Keratinocyte (primary cell): ENCODE measurements around the gene EVX2. TPM values are rescaled to one million over a fixed set of nuclear protein-coding genes. Genes with fewer than 3 reads are reported as not detected.

ENCODE experiments used
- DNase-seq: peaks from one replicate; pipeline ENCODE4 v3.0.0-alpha.2; 2011; ENCODE audit warnings: low read depth, missing footprints, low spot score
- FAIRE-seq: peaks from 2 replicates; lab custom pipeline; 2011; peaks lifted over from hg19 to GRCh38; lab: Jason Lieb, UNC
- H2AFZ ChIP-seq: 2 replicates; pipeline ENCODE4 v1.6.0; 2012; ENCODE audit warnings: low read length, control low read depth, inconsistent platforms; ENCODE audit not compliant: control insufficient read depth
- H3K27ac ChIP-seq: 2 replicates; pipeline ENCODE4 v1.5.1; 2011; ENCODE audit warnings: low read length; ENCODE audit not compliant: control insufficient read depth, insufficient read depth
- H3K27me3 ChIP-seq: 3 replicates; pipeline ENCODE4 v1.6.0; 2011; ENCODE audit warnings: low read length; ENCODE audit not compliant: control insufficient read depth, insufficient read depth; ENCODE audit errors: extremely low read depth
- H3K36me3 ChIP-seq, 2 experiments: 2 replicates in 1 of 2; 3 replicates in 1 of 2; pipeline ENCODE4 v1.5.1; 2011; ENCODE audit warnings: low read length in 2 of 2, mild to moderate bottlenecking in 1 of 2; ENCODE audit not compliant: control insufficient read depth in 2 of 2, insufficient read depth in 2 of 2; ENCODE audit errors: extremely low read depth in 1 of 2
- H3K4me1 ChIP-seq: 3 replicates; pipeline ENCODE4 v1.5.1; 2011; ENCODE audit warnings: low read length; ENCODE audit not compliant: control insufficient read depth, insufficient read depth; ENCODE audit errors: extremely low read depth
- H3K4me2 ChIP-seq: 3 replicates; pipeline ENCODE4 v1.6.0; 2011; ENCODE audit warnings: low read depth, low read length; ENCODE audit not compliant: control insufficient read depth, insufficient read depth; ENCODE audit errors: extremely low read depth
- H3K4me3 ChIP-seq, 3 experiments: fragments of 200-600 bp in 1 of 3; sonication (generic) in 1 of 3; 2 replicates in 2 of 3; 3 replicates in 1 of 3; pipeline ENCODE4 v1.5.1; 2011 to 2016; ENCODE audit warnings: low read length in 3 of 3, mild to moderate bottlenecking in 3 of 3, control low read depth in 2 of 3, inconsistent platforms in 1 of 3, low read depth in 1 of 3, mixed read lengths in 1 of 3, mixed run types in 1 of 3, moderate library complexity in 1 of 3; ENCODE audit not compliant: control insufficient read depth in 2 of 3, insufficient read depth in 2 of 3; ENCODE audit errors: extremely low read depth in 1 of 3
- H3K79me2 ChIP-seq: 2 replicates; pipeline ENCODE4 v1.6.0; 2012; ENCODE audit warnings: low read length; ENCODE audit not compliant: control insufficient read depth, insufficient read depth
- H3K9ac ChIP-seq: 3 replicates; pipeline ENCODE4 v1.6.0; 2011; ENCODE audit warnings: low read length; ENCODE audit not compliant: control insufficient read depth, insufficient read depth; ENCODE audit errors: extremely low read depth
- H3K9me1 ChIP-seq: 3 replicates; pipeline ENCODE4 v1.6.0; 2011; ENCODE audit warnings: low read length; ENCODE audit not compliant: control insufficient read depth, insufficient read depth; ENCODE audit errors: extremely low read depth
- H3K9me3 ChIP-seq: 2 replicates; pipeline ENCODE4 v1.5.1; 2012; ENCODE audit warnings: low read depth, low read length; ENCODE audit not compliant: control insufficient read depth
- H4K20me1 ChIP-seq: 3 replicates; pipeline ENCODE4 v1.6.0; 2011; ENCODE audit warnings: low read length; ENCODE audit not compliant: control insufficient read depth, insufficient read depth; ENCODE audit errors: extremely low read depth
- CTCF ChIP-seq, 3 experiments: IDR thresholded peaks in 1 of 3; conservative IDR thresholded peaks in 1 of 3; optimal IDR thresholded peaks in 1 of 3; 2 replicates in 2 of 3; 3 replicates in 1 of 3; pipeline versions ENCODE3 to v1.5.1; 2011; ENCODE audit warnings: low read length in 3 of 3, mild to moderate bottlenecking in 3 of 3, moderate library complexity in 2 of 3, control low read depth in 1 of 3, inconsistent platforms in 1 of 3; ENCODE audit not compliant: insufficient read depth in 2 of 3; ENCODE audit errors: extremely low read depth in 1 of 3
- EZH2 ChIP-seq: IDR thresholded peaks from one replicate; pipeline ENCODE4 v1.6.1; 2012; ENCODE audit warnings: inconsistent platforms, mild to moderate bottlenecking, low read length, moderate library complexity
- dilution Hi-C: fragments of 300-500 bp; cut with MboI; formaldehyde crosslinking; loops from one replicate; pipeline ENCODE4 v1.7.0; 2020; ENCODE audit warnings: low sequenced_read_pairs; ENCODE audit not compliant: extremely low pct_ligation_motif_present
- polyA minus RNA-seq, 3 experiments: library from RNA; depleted of rRNA, polyadenylated mRNA; stranded (reverse); fragments of >200 nt; gene quantifications; 1 replicate in 1 of 3; 2 replicates in 1 of 3; 3 replicates in 1 of 3; pipeline ENCODE4 v1.2.3, GENCODE V29; 2011
- polyA plus RNA-seq, 5 experiments: library from polyadenylated mRNA; depleted of rRNA in 3 of 5; stranded (reverse) in 3 of 5; stranded (forward) in 1 of 5; unstranded in 1 of 5; fragments of >200 nt; gene quantifications; 1 replicate in 1 of 5; 2 replicates in 3 of 5; 3 replicates in 1 of 5; pipeline versions ENCODE4 v1.2.1 to v1.2.3, GENCODE V29; 2011 to 2012; ENCODE audit warnings: missing spikeins in 2 of 5, low read depth in 1 of 5, low replicate concordance in 1 of 5

Gene EVX2
- polyA plus RNA-seq: not detected in 3 replicates
- not detected for polyA plus RNA-seq (2011; ENCODE audit: low read depth)
- polyA plus RNA-seq (2011; cell fraction: cytosol; rRNA removed): not detected in 2 replicates
- not detected in 2 replicates for polyA plus RNA-seq (2011; cell fraction: nucleus; rRNA removed)
- polyA plus RNA-seq (2012; ENCODE audit: low replicate concordance): not detected in 2 replicates
- not detected in 3 replicates for polyA minus RNA-seq
- polyA minus RNA-seq (2011; cell fraction: cytosol; rRNA and poly(A)+ RNA removed): not detected
- polyA minus RNA-seq (2011; cell fraction: nucleus; rRNA and poly(A)+ RNA removed): not detected in 2 replicates

GRCh38 chr2:176083796-176084261 lies at the start of gene EVX2:
TSS of gene EVX2 (minus strand) at chr2:176083962. CDS start at chr2:176083776, 186 bp downstream.
- dilution Hi-C loops: no loop called here
- FAIRE-seq (no peak), DNase-seq (no peak)
- no peaks in the 10 kb centered on the region for H3K79me2 ChIP-seq
- H3K4me3 ChIP-seq: no peak within 1 kb of the TSS
- H4K20me1 ChIP-seq: no peaks in the 10 kb centered on the region
- H2AFZ ChIP-seq: no peak within 1 kb of the TSS
- H3K27me3 ChIP-seq: peaks cover 98% of the 10 kb centered on the region
- H3K9me3 ChIP-seq: peaks cover 16% of the 10 kb centered on the region
- H3K4me2 ChIP-seq: no peak within 1 kb of the TSS
- no peaks in the 10 kb centered on the region for H3K4me1 ChIP-seq
- no peaks in the 10 kb centered on the region for H3K9me1 ChIP-seq
- TF ChIP-seq EZH2 (peak; percentile 39), CTCF (optimal IDR thresholded peaks at IDR 0.05 in 1 of 3, IDR thresholded peaks at IDR 0.05 in 1 of 3, conservative IDR thresholded peaks at IDR 0.05 in 1 of 3; ENCODE audit: extremely low read depth in 1 of 3, insufficient read depth in 2 of 3, low read length in 3 of 3) (no peak)
- H3K36me3 ChIP-seq: no peaks in the 10 kb centered on the region
- H3K27ac ChIP-seq: no peak within 1 kb of the TSS
- no peak within 1 kb of the TSS for H3K9ac ChIP-seq

- H3K27ac ChIP-seq: no peak overlapping the region
- no peaks in the 10 kb centered on the region for H3K79me2 ChIP-seq
- no peaks in the 10 kb centered on the region for H3K4me1 ChIP-seq
- no peak overlapping the region for H2AFZ ChIP-seq
- dilution Hi-C loops: no loop called here
- peaks cover 94% of the 10 kb centered on the region for H3K27me3 ChIP-seq
- FAIRE-seq (no peak), DNase-seq (no peak)
- H3K4me2 ChIP-seq: no peak overlapping the region
- H3K4me3 ChIP-seq: no peak overlapping the region
- TF ChIP-seq EZH2 (peak; percentile 36), CTCF (optimal IDR thresholded peaks at IDR 0.05 in 1 of 3, IDR thresholded peaks at IDR 0.05 in 1 of 3, conservative IDR thresholded peaks at IDR 0.05 in 1 of 3; ENCODE audit: extremely low read depth in 1 of 3, insufficient read depth in 2 of 3, low read length in 3 of 3) (no peak)
- no peaks in the 10 kb centered on the region for H3K9me3 ChIP-seq
- H3K9ac ChIP-seq: no peak overlapping the region
- no peaks in the 10 kb centered on the region for H4K20me1 ChIP-seq
- no peaks in the 10 kb centered on the region for H3K36me3 ChIP-seq
- H3K9me1 ChIP-seq: no peaks in the 10 kb centered on the region
Observed at GRCh38 chr2:176133389-176133788, 49.6 kb upstream of the EVX2 start.
